MG63 (cell line): ENCODE data around the gene TMEM121. TPM values are rescaled to one million over a fixed set of nuclear protein-coding genes. Genes with fewer than 3 reads are reported as not detected.
"Not testable (repeated sequence)": the region's sequence is repeated elsewhere in the genome, so short reads cannot be mapped to it uniquely, and the experiment has no call there.

Source experiments
- DNase-seq: peaks from one replicate; pipeline ENCODE4 v3.0.0-alpha.2; 2020
- H3K27me3 ChIP-seq: fragments of 250-450 bp; sonication (Bioruptor Pico); 2 replicates; pipeline ENCODE4 v1.5.1; 2020; ENCODE audit warnings: mild to moderate bottlenecking, moderate library complexity
- H3K36me3 ChIP-seq: fragments of 250-450 bp; sonication (Bioruptor Pico); 2 replicates; pipeline ENCODE4 v1.5.1; 2020; ENCODE audit warnings: mild to moderate bottlenecking, moderate library complexity
- H3K4me3 ChIP-seq: fragments of 250-450 bp; sonication (Bioruptor Pico); 2 replicates; pipeline ENCODE4 v1.5.1; 2020; ENCODE audit warnings: mild to moderate bottlenecking, moderate library complexity
- H3K9me3 ChIP-seq: fragments of 250-450 bp; sonication (Bioruptor Pico); 2 replicates; pipeline ENCODE4 v1.5.1; 2020; ENCODE audit warnings: mild to moderate bottlenecking, moderate library complexity
- total RNA-seq: library from RNA; depleted of rRNA; stranded (reverse); fragments of >200 nt; shearing (Covaris generic); gene quantifications from 2 replicates; pipeline ENCODE4 v1.2.3, GENCODE V29; 2014; ENCODE audit warnings: low replicate concordance

TMEM121 gene
- total RNA-seq, 1 experiment from 2014 or later: 17.0 TPM

GRCh38 chr14:105547741-105548169 lies 21.4 kb downstream of the TMEM121 start:
- DNase-seq: no peak
- Histone ChIP-seq H3K9me3 (no peaks in the 10 kb centered on the region; the same call in 1 of the 2 replicates), H3K27me3 (no peaks in the 10 kb centered on the region), H3K36me3 (no peaks in the 10 kb centered on the region), H3K4me3 (no peak overlapping the region)

GRCh38 chr14:105549481-105549880 lies 23.1 kb downstream of the TMEM121 start:
- no peak for DNase-seq
- Histone ChIP-seq H3K36me3 (no peaks in the 10 kb centered on the region), H3K4me3 (no peak overlapping the region), H3K27me3 (no peaks in the 10 kb centered on the region), H3K9me3 (no peaks in the 10 kb centered on the region)

- DNase-seq: no peak
- H3K27me3 ChIP-seq: no peaks in the 10 kb centered on the region
- H3K4me3 ChIP-seq: no peak overlapping the region
- no peaks in the 10 kb centered on the region for H3K9me3 ChIP-seq
- H3K36me3 ChIP-seq: no peaks in the 10 kb centered on the region
These were observed 27.6 kb downstream of the TMEM121 start for GRCh38 chr14:105554022-105554421.

GRCh38 chr14:105554523-105554922 lies 28.1 kb downstream of the TMEM121 start:
- DNase-seq: no peak
- H3K4me3 ChIP-seq: no peak overlapping the region
- H3K27me3 ChIP-seq: no peaks in the 10 kb centered on the region
- no peaks in the 10 kb centered on the region for H3K9me3 ChIP-seq
- no peaks in the 10 kb centered on the region for H3K36me3 ChIP-seq

- not testable (repeated sequence) for H3K36me3 ChIP-seq, H3K27me3 ChIP-seq, DNase-seq, H3K4me3 ChIP-seq, H3K9me3 ChIP-seq
These were observed 31.3 kb downstream of the TMEM121 start for GRCh38 chr14:105557671-105558070.

GRCh38 chr14:105558449-105559154 lies 32.2 kb downstream of the TMEM121 start:
- DNase-seq, H3K36me3 ChIP-seq, H3K9me3 ChIP-seq, H3K27me3 ChIP-seq, H3K4me3 ChIP-seq: not testable (repeated sequence)

- H3K4me3 ChIP-seq, H3K36me3 ChIP-seq, H3K27me3 ChIP-seq, H3K9me3 ChIP-seq: not testable (repeated sequence)
- peak; percentile 16 for DNase-seq
These were observed 33.1 kb downstream of the TMEM121 start for GRCh38 chr14:105559384-105560047.

- DNase-seq: peak; percentile 21
- not testable (repeated sequence) for H3K27me3 ChIP-seq, H3K4me3 ChIP-seq, H3K36me3 ChIP-seq, H3K9me3 ChIP-seq
These were observed 33.8 kb downstream of the TMEM121 start for GRCh38 chr14:105560048-105560669.

GRCh38 chr14:105561345-105561744 lies 35.0 kb downstream of the TMEM121 start:
- not testable (repeated sequence) for H3K9me3 ChIP-seq, H3K4me3 ChIP-seq, DNase-seq, H3K27me3 ChIP-seq, H3K36me3 ChIP-seq

GRCh38 chr14:105562713-105563346 lies 36.4 kb downstream of the TMEM121 start:
- no peaks in the 10 kb centered on the region for H3K36me3 ChIP-seq
- DNase-seq: no peak
- H3K4me3 ChIP-seq: no peak overlapping the region
- H3K9me3 ChIP-seq: no peaks in the 10 kb centered on the region
- H3K27me3 ChIP-seq: no peaks in the 10 kb centered on the region

- Histone ChIP-seq H3K36me3 (no peaks in the 10 kb centered on the region), H3K9me3 (no peaks in the 10 kb centered on the region), H3K27me3 (no peaks in the 10 kb centered on the region), H3K4me3 (no peak overlapping the region)
- no peak for DNase-seq
These were observed 37.0 kb downstream of the TMEM121 start for GRCh38 chr14:105563347-105563737.

GRCh38 chr14:105564536-105564935 lies 38.2 kb downstream of the TMEM121 start:
- DNase-seq, H3K9me3 ChIP-seq, H3K4me3 ChIP-seq, H3K36me3 ChIP-seq, H3K27me3 ChIP-seq: not testable (repeated sequence)

GRCh38 chr14:105565185-105565919 lies 39.0 kb downstream of the TMEM121 start:
- DNase-seq, H3K36me3 ChIP-seq, H3K27me3 ChIP-seq, H3K4me3 ChIP-seq, H3K9me3 ChIP-seq: not testable (repeated sequence)

- not testable (repeated sequence) for H3K36me3 ChIP-seq, H3K4me3 ChIP-seq, DNase-seq, H3K27me3 ChIP-seq, H3K9me3 ChIP-seq
These were observed 40.1 kb downstream of the TMEM121 start for GRCh38 chr14:105566248-105567163.

- H3K4me3 ChIP-seq, H3K9me3 ChIP-seq, DNase-seq, H3K27me3 ChIP-seq, H3K36me3 ChIP-seq: not testable (repeated sequence)
These were observed 41.1 kb downstream of the TMEM121 start for GRCh38 chr14:105567164-105568103.
